Breast epithelium (tissue), 4 donors: ENCODE results near the gene SLC12A4. TPM values are rescaled to one million over a fixed set of nuclear protein-coding genes. Genes with fewer than 3 reads are reported as not detected.

Experiments used
- DNase-seq, 2 donors: peaks; one replicate each; pipeline ENCODE4 v3.0.0-alpha.2; 2019; ENCODE audit warnings: low spot score in 2 of 2
- H3K27ac ChIP-seq, 2 donors: fragments of 200-600 bp; sonication (generic) in 1 of 2; one replicate each; pipeline ENCODE4 v1.5.1; 2016 to 2019; ENCODE audit warnings: mild to moderate bottlenecking in 1 of 2
- H3K27me3 ChIP-seq, 2 donors: fragments of 200-600 bp; sonication (generic) in 1 of 2; one replicate each; pipeline versions ENCODE4 v1.5.1 to v1.6.0; 2017 to 2019; ENCODE audit warnings: control low read depth in 1 of 2, mild to moderate bottlenecking in 1 of 2
- H3K36me3 ChIP-seq: fragments of 200-600 bp; one replicate; pipeline ENCODE4 v1.5.1; 2019
- H3K4me1 ChIP-seq, 2 donors: fragments of 200-600 bp; sonication (generic); one replicate each; pipeline ENCODE4 v1.5.1; 2016 to 2019; ENCODE audit warnings: control low read depth in 1 of 2
- H3K4me3 ChIP-seq, 3 donors: fragments of 200-600 bp; sonication (generic); 1 replicate in 2 of 3; 2 replicates in 1 of 3; pipeline ENCODE4 v1.5.1; 2016 to 2019; ENCODE audit warnings: mild to moderate bottlenecking in 3 of 3, moderate library complexity in 2 of 3
- H3K9me3 ChIP-seq, 2 donors: fragments of 200-600 bp; sonication (generic) in 1 of 2; one replicate each; pipeline ENCODE4 v1.5.1; 2016 to 2019; ENCODE audit warnings: control low read depth in 1 of 2
- POLR2A ChIP-seq: fragments of 450-650 bp; IDR thresholded peaks from one replicate; pipeline ENCODE4 v1.6.1; 2016; ENCODE audit warnings: antibody characterized with exemption, mild to moderate bottlenecking, moderate library complexity
- POLR2AphosphoS5 ChIP-seq, 3 donors: sonication (generic); formaldehyde crosslinking; IDR thresholded peaks; one replicate each; pipeline ENCODE4 v1.6.1; 2017; ENCODE audit warnings: antibody characterized with exemption in 3 of 3
- intact Hi-C: fragments of 100-400 bp; cut with DNase I; formaldehyde crosslinking; loops from one replicate; pipeline ENCODE4 v1.15.1; 2023; ENCODE audit warnings: low total_unique reads
- total RNA-seq, 3 donors: library from RNA; depleted of rRNA; stranded (reverse); fragments of >200 nt; gene quantifications; one replicate each; pipeline ENCODE4 v1.1.0, GENCODE V29; 2016
- TF ChIP-seq, protein P1 (sequence below), 3 donors: fragments of 450-650 bp; IDR thresholded peaks; one replicate each; pipeline ENCODE4 v1.5.1; 2016 to 2017; ENCODE audit warnings: antibody characterized with exemption in 3 of 3, mild to moderate bottlenecking in 3 of 3, moderate library complexity in 3 of 3

SLC12A4 gene
- total RNA-seq, 3 donors from 2014 or later, result 32.1 to 64.9 (median 53.6) TPM

DNA sequence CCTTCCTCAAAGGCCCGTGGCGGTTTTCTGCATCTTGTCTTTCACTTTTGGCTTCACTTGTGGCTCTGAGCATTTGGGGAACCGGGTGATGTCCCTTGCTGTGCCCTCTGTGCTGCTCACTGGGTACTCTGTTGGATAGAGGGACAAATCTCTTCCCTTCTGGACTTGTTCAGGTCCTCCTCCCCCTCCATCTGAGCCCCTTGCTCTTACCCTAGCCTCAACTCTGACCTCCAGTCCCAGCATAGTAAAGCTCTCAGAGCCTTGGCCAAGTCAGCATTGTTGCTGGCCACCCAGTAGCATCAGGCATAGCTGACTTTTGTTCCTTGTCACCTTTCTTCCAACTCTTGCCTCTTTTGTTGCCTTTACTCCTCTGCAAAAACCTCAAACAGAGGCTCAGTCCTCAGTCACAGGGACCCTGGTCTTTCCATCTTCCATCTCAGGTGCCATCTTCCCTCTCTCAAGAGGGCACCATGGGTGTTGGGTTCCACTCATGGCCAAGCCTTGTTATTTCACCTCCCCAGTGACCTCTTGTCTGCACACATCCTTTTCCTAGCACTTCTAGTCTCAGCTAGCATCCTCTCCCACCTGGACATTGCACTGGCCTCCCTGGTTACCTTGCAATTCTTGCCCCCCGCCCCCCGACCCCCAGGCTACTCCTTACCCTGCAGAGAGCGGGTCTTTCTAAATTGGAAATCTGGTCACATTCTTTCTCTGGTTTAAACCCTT, 31.4 kb downstream of the SLC12A4 start:
- H3K27me3 ChIP-seq, result no peaks in the 10 kb centered on the region
- H3K9me3 ChIP-seq, result no peaks in the 10 kb centered on the region
- peak in 1 of 2 donors; percentile 56 for DNase-seq
- peak overlapping the region; percentile 84 to 89 (median 86) for H3K4me3 ChIP-seq
- peaks cover 9 to 12% of the 10 kb centered on the region in 2 donors for H3K4me1 ChIP-seq
- no peak for TF ChIP-seq POLR2A
- TF ChIP-seq POLR2AphosphoS5 (IDR thresholded peaks at IDR 0.05), result peak in 1 of 3 donors; percentile 46
- H3K36me3 ChIP-seq, result no peaks in the 10 kb centered on the region
- H3K27ac ChIP-seq, result peak overlapping the region; percentile 89 to 98
- intact Hi-C loops, result no loop called here

GRCh38 chr16:67936124-67936879, 32.1 kb downstream of the SLC12A4 start, which contains the start of gene PSMB10:
PSMB10 (minus strand) TSS chr16:67936850; CDS start chr16:67936749, 101 bp downstream.
- Histone ChIP-seq H3K9me3 (no peaks in the 10 kb centered on the region), H3K36me3 (no peaks in the 10 kb centered on the region), H3K27ac (peak within 1 kb of the TSS; percentile 89 to 98), H3K4me1 (peaks cover 9 to 12% of the 10 kb centered on the region in 2 donors), H3K4me3 (peak within 1 kb of the TSS; percentile 84 to 89 (median 86)), H3K27me3 (no peaks in the 10 kb centered on the region)
- intact Hi-C loops, result no loop called here
- TF ChIP-seq, protein P1, sequence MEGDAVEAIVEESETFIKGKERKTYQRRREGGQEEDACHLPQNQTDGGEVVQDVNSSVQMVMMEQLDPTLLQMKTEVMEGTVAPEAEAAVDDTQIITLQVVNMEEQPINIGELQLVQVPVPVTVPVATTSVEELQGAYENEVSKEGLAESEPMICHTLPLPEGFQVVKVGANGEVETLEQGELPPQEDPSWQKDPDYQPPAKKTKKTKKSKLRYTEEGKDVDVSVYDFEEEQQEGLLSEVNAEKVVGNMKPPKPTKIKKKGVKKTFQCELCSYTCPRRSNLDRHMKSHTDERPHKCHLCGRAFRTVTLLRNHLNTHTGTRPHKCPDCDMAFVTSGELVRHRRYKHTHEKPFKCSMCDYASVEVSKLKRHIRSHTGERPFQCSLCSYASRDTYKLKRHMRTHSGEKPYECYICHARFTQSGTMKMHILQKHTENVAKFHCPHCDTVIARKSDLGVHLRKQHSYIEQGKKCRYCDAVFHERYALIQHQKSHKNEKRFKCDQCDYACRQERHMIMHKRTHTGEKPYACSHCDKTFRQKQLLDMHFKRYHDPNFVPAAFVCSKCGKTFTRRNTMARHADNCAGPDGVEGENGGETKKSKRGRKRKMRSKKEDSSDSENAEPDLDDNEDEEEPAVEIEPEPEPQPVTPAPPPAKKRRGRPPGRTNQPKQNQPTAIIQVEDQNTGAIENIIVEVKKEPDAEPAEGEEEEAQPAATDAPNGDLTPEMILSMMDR (IDR thresholded peaks at IDR 0.05), result no peak
- TF ChIP-seq POLR2AphosphoS5 (IDR thresholded peaks at IDR 0.05) (no peak), POLR2A (no peak)
- no peak for DNase-seq

GRCh38 chr16:67935402-67936123, 32.9 kb downstream of the SLC12A4 start:
- H3K9me3 ChIP-seq, result no peaks in the 10 kb centered on the region
- peaks cover 9 to 12% of the 10 kb centered on the region in 2 donors for H3K4me1 ChIP-seq
- no peaks in the 10 kb centered on the region for H3K36me3 ChIP-seq
- peak overlapping the region; percentile 84 to 89 (median 86) for H3K4me3 ChIP-seq
- no peaks in the 10 kb centered on the region for H3K27me3 ChIP-seq
- H3K27ac ChIP-seq, result peak overlapping the region; percentile 89 to 98
- peak; percentile 95 to 97 for DNase-seq
- TF ChIP-seq, protein P1 (IDR thresholded peaks at IDR 0.05), result peak in 1 of 3 donors; percentile 8
- peak; percentile 77 for TF ChIP-seq POLR2A
- peak; percentile 86 to 92 (median 90) for TF ChIP-seq POLR2AphosphoS5 (IDR thresholded peaks at IDR 0.05)
- intact Hi-C loops, result no loop called here

GRCh38 chr16:67935101-67935401, 33.4 kb downstream of the SLC12A4 start:
- TF ChIP-seq POLR2AphosphoS5 (IDR thresholded peaks at IDR 0.05) (no peak), POLR2A (no peak)
- TF ChIP-seq, protein P1 (IDR thresholded peaks at IDR 0.05), result no peak
- H3K27ac ChIP-seq, result peak overlapping the region; percentile 89 to 98
- intact Hi-C loops, result no loop called here
- H3K4me3 ChIP-seq, result peak overlapping the region; percentile 84 to 89 (median 86)
- H3K27me3 ChIP-seq, result no peaks in the 10 kb centered on the region
- H3K36me3 ChIP-seq, result no peaks in the 10 kb centered on the region
- no peak for DNase-seq
- H3K4me1 ChIP-seq, result peaks cover 9 to 12% of the 10 kb centered on the region in 2 donors
- H3K9me3 ChIP-seq, result no peaks in the 10 kb centered on the region

GRCh38 chr16:67934306-67935100, 33.9 kb downstream of the SLC12A4 start:
- Histone ChIP-seq H3K4me1 (peaks cover 9 to 12% of the 10 kb centered on the region in 2 donors), H3K9me3 (no peaks in the 10 kb centered on the region), H3K36me3 (no peaks in the 10 kb centered on the region), H3K27ac (peak overlapping the region in 1 of 2 donors; percentile 89), H3K4me3 (peak overlapping the region in 2 of 3 donors; percentile 86 to 89), H3K27me3 (no peaks in the 10 kb centered on the region)
- DNase-seq, result no peak
- TF ChIP-seq POLR2AphosphoS5 (IDR thresholded peaks at IDR 0.05) (no peak), POLR2A (no peak)
- TF ChIP-seq, protein P1 (IDR thresholded peaks at IDR 0.05), result no peak
- intact Hi-C loops, result no loop called here
